Kidney epithelial cell (primary cell): ENCODE data around the gene SNAP23. TPM values are rescaled to one million over a fixed set of nuclear protein-coding genes. Genes with fewer than 3 reads are reported as not detected.

Experiments
- DNase-seq: peaks from one replicate; pipeline ENCODE4 v3.0.0-alpha.2; 2010; ENCODE audit warnings: low read depth
- H3K27me3 ChIP-seq: 2 replicates; pipeline ENCODE4 v1.6.0; 2011; ENCODE audit warnings: low read length; ENCODE audit not compliant: control insufficient read depth, insufficient read depth
- H3K36me3 ChIP-seq: 2 replicates; pipeline ENCODE4 v1.5.1; 2011; ENCODE audit warnings: low read length; ENCODE audit not compliant: control insufficient read depth, insufficient read depth
- H3K4me3 ChIP-seq: 2 replicates; pipeline ENCODE4 v1.5.1; 2011; ENCODE audit warnings: low read depth, mild to moderate bottlenecking, control low read depth, low read length
- total RNA-seq: library from RNA; depleted of rRNA; stranded (reverse); fragments of >200 nt; gene quantifications from 2 replicates; pipeline ENCODE4 v1.2.3, GENCODE V29; 2015
- TF ChIP-seq, protein P1 (sequence below): IDR thresholded peaks from 2 replicates; pipeline ENCODE4 v1.5.1; 2011; ENCODE audit warnings: mild to moderate bottlenecking, moderate library complexity, low read length, control low read depth, inconsistent platforms; ENCODE audit not compliant: insufficient read depth, poor library complexity, severe bottlenecking

Gene SNAP23
- total RNA-seq: 71.5 and 89.5 TPM in 2 replicates

DNA sequence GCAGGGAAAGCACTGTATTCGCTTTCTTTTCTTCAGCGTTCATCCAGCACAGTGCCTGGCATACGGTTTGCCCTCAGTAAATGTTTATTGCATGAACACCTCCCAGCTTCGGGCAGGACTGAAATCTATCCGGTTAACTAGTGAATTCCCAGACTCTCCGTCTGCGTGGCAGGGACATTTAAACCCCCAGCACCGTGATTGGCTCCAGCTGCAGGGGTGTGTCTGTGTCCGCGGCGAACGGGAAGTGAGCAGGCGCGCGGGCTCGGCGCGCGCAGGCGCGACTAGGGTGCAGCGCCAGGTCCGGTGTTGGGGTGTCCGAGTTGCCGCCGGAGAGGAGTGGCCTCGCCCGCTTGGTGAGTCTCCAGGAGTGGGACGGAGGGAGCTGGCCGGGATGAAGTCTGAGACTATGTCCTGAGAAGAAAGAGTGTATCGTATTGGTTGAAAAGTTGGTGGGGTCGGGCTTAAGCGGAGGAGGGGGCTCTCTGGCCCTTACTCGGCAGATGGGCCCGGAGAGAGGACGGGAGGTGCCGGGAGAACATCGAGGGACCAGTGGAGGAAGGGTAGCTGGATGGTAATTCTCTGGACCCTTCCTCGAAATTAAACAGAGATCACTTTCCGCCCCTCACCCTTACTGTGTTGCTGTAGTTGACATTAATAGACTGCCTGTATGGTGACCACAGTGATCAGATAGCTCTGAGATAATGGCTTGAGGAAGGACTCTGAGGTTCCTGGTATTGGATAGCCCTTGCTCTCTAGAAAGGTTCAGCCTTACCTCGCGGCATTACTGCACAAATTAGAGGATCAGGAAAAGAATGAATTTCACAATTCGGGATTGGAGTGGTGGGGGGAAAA lies at the start of gene SNAP23:
Gene SNAP23 (plus strand): TSS at position 274 of the 852 bp plus-strand sequence. CDS start 16,213 bp downstream, outside the sequence.
- DNase-seq: peak; percentile 88
- TF ChIP-seq, protein P1, sequence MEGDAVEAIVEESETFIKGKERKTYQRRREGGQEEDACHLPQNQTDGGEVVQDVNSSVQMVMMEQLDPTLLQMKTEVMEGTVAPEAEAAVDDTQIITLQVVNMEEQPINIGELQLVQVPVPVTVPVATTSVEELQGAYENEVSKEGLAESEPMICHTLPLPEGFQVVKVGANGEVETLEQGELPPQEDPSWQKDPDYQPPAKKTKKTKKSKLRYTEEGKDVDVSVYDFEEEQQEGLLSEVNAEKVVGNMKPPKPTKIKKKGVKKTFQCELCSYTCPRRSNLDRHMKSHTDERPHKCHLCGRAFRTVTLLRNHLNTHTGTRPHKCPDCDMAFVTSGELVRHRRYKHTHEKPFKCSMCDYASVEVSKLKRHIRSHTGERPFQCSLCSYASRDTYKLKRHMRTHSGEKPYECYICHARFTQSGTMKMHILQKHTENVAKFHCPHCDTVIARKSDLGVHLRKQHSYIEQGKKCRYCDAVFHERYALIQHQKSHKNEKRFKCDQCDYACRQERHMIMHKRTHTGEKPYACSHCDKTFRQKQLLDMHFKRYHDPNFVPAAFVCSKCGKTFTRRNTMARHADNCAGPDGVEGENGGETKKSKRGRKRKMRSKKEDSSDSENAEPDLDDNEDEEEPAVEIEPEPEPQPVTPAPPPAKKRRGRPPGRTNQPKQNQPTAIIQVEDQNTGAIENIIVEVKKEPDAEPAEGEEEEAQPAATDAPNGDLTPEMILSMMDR: no peak
- Histone ChIP-seq H3K27me3 (no peaks in the 10 kb centered on the region), H3K36me3 (no peaks in the 10 kb centered on the region), H3K4me3 (peak within 1 kb of the TSS; percentile 82)

DNA sequence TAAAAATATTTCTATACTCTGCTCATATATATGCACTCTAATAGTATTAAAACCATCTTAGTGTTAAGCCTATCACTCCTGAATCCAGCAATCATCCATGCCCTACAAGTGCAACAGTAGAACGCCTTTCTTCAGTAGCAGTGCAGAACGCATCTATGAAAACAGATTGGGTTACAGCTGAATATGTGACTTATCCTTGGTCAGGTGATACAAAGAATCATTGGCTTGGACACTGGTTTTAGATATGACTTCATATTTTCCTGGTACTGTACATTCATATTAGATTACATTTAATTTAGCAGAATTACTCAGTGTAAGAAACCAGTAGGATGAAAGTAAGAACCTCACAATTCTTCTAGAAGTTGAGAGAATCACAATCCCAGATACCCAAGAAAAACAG lies 47.8 kb upstream of the SNAP23 start:
- TF ChIP-seq, protein P1: no peak
- Histone ChIP-seq H3K4me3 (no peak overlapping the region), H3K27me3 (no peaks in the 10 kb centered on the region), H3K36me3 (peaks cover 4% of the 10 kb centered on the region)
- no peak for DNase-seq

DNA sequence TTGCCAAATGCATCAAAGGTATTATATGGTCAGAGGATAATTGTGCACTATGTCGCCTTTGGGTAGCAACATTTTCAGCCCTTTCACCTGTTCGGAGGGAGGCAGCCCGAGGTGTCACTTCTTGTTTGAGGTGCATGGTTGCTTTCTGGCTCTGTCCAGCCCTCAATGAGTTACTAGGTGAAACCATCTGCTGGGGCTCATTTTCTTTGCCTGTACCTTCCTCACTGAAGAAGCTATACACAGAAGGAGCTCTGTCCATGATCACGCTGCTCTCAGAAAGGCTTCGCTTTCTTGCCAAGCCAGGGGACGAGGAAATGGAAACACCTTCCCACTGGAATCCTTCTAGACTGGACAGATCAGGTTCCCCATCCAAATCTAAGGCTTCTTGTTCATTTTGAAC lies 47.2 kb upstream of the SNAP23 start:
- Histone ChIP-seq H3K4me3 (no peak overlapping the region), H3K27me3 (no peaks in the 10 kb centered on the region), H3K36me3 (peaks cover 4% of the 10 kb centered on the region)
- DNase-seq: no peak
- TF ChIP-seq, protein P1: no peak

DNA sequence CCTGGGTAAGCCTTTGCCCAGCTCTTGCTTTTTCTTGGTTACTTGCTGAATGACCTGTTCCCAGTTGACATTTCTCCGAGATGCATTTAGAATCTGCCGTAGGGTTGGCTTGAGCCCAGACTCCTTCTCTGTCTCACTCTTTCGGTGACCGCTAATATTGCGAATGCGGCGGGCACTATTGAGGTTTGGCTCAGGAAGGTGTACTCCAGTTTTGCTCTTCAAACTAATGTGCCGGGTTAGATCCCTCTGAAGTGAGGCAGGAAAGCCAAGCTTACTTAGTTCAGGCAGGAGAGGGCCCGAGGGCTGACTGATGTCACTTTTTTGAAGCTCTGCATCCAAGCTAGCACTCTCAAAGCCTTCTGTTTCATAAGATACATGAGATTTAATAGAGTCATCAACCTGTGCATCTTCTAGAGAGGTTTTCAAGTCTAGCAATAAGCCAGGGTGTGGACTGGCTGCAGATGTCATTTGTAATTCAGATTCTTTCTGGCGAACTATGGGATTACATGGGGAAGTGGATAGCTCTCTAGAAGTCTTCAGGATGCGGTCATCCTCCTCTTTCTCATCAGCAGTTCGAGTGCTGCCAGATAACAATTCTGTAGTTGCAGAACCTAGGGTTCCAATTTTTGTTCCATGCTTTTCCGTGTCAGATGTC lies 45.5 kb upstream of the SNAP23 start:
- no peaks in the 10 kb centered on the region for H3K27me3 ChIP-seq
- TF ChIP-seq, protein P1: no peak
- H3K4me3 ChIP-seq: no peak overlapping the region
- H3K36me3 ChIP-seq: peaks cover 4% of the 10 kb centered on the region
- DNase-seq: no peak

DNA sequence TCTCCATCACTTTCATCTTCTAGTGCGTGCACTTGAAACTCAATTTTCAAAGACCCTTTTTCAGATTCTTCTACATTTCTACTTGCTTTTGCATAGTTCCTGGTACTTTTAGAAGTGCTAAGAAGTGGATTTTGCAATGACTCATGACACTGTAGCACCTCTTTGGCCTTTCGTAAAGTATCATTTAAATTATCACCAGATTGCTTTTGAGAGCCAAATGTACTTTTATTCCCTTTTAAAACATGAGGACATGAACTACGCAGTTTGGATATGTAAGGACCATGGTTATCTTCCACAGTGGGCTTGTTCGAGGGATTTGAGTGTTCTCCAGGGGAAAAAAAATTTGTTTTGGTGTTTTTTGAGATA lies 45.0 kb upstream of the SNAP23 start:
- Histone ChIP-seq H3K4me3 (no peak overlapping the region), H3K36me3 (peaks cover 4% of the 10 kb centered on the region), H3K27me3 (no peaks in the 10 kb centered on the region)
- no peak for DNase-seq
- TF ChIP-seq, protein P1: no peak
